HEK293 (cell line): Measurements from ENCODE around the gene CHPT1.

Source experiments
- CTCF ChIA-PET: fragments of 350-600 bp; formaldehyde crosslinking; extraction: SDS; loops from one replicate; lab custom pipeline; 2021; ENCODE audit warnings: antibody characterized with exemption; lab: Yijun Ruan, JAX
- POLR2A ChIA-PET: fragments of 300-600 bp; formaldehyde crosslinking; extraction: SDS; loops from one replicate; lab custom pipeline; 2020; ENCODE audit warnings: antibody characterized with exemption, inconsistent platforms; lab: Yijun Ruan, JAX
- H3K27ac ChIP-seq: fragments of 200-500 bp; sonication (Bioruptor generic); 2 replicates; pipeline ENCODE4 v1.5.1; 2014; ENCODE audit warnings: low read depth, low read length, control low read depth, inconsistent platforms; ENCODE audit errors: extremely low read depth
- H3K36me3 ChIP-seq, 2 experiments: fragments of 200-500 bp in 1 of 2; sonication (Bioruptor generic) in 1 of 2; 1 replicate in 1 of 2; 2 replicates in 1 of 2; pipeline ENCODE4 v1.5.1; 2014 to 2017; ENCODE audit warnings: inconsistent platforms in 2 of 2, low read length in 2 of 2; ENCODE audit not compliant: control insufficient read depth in 2 of 2, insufficient read depth in 1 of 2
- H3K4me1 ChIP-seq: fragments of 200-500 bp; sonication (Bioruptor generic); 2 replicates; pipeline ENCODE4 v1.5.1; 2014; ENCODE audit warnings: mild to moderate bottlenecking, low read length, inconsistent platforms; ENCODE audit not compliant: control insufficient read depth, insufficient read depth
- H3K4me3 ChIP-seq: 2 replicates; pipeline ENCODE4 v1.5.1; 2011; ENCODE audit warnings: low read depth, mild to moderate bottlenecking, control low read depth, low read length, moderate library complexity
- H3K9me3 ChIP-seq: fragments of 200-500 bp; sonication (Bioruptor generic); 2 replicates; pipeline ENCODE4 v1.5.1; 2014; ENCODE audit warnings: low read depth, low read length, inconsistent platforms; ENCODE audit not compliant: control insufficient read depth, insufficient read depth
- ELK4 ChIP-seq: IDR thresholded peaks from 2 replicates; pipeline ENCODE4 v1.6.1; 2011; ENCODE audit warnings: mild to moderate bottlenecking, low read depth, low read length, borderline replicate concordance
- GLIS2 ChIP-seq: fragments of 450-650 bp; formaldehyde crosslinking; IDR thresholded peaks from 2 replicates; pipeline ENCODE4 v1.5.1; 2016; ENCODE audit warnings: missing biosample characterization, missing genetic modification characterization
- PRDM10 ChIP-seq: fragments of 450-650 bp; formaldehyde crosslinking; IDR thresholded peaks from 2 replicates; pipeline ENCODE4 v1.5.1; 2016; ENCODE audit warnings: missing biosample characterization, missing genetic modification characterization
- RBAK ChIP-seq: fragments of 450-650 bp; formaldehyde crosslinking; IDR thresholded peaks from 2 replicates; pipeline ENCODE4 v1.5.1; 2016; ENCODE audit warnings: missing biosample characterization, missing genetic modification characterization
- WT1 ChIP-seq: fragments of 450-650 bp; formaldehyde crosslinking; IDR thresholded peaks from 2 replicates; pipeline ENCODE4 v1.5.1; 2016; ENCODE audit warnings: missing biosample characterization, missing genetic modification characterization
- ZFP37 ChIP-seq: fragments of 450-650 bp; formaldehyde crosslinking; IDR thresholded peaks from 2 replicates; pipeline ENCODE4 v1.5.1; 2016; ENCODE audit warnings: missing biosample characterization, missing genetic modification characterization
- ZFP69B ChIP-seq: fragments of 450-650 bp; formaldehyde crosslinking; IDR thresholded peaks from 2 replicates; pipeline ENCODE4 v1.5.1; 2016; ENCODE audit warnings: missing biosample characterization, missing genetic modification characterization
- ZIC2 ChIP-seq: fragments of 450-650 bp; formaldehyde crosslinking; IDR thresholded peaks from 2 replicates; pipeline ENCODE4 v1.5.1; 2016; ENCODE audit warnings: missing biosample characterization, missing genetic modification characterization
- ZNF16 ChIP-seq: fragments of 450-650 bp; formaldehyde crosslinking; IDR thresholded peaks from 2 replicates; pipeline ENCODE4 v1.5.1; 2016; ENCODE audit warnings: low read depth, missing biosample characterization, missing genetic modification characterization
- ZNF202 ChIP-seq: fragments of 450-650 bp; formaldehyde crosslinking; IDR thresholded peaks from 2 replicates; pipeline ENCODE4 v1.5.1; 2016; ENCODE audit warnings: missing biosample characterization, missing genetic modification characterization, borderline replicate concordance
- ZNF280D ChIP-seq: fragments of 450-650 bp; formaldehyde crosslinking; IDR thresholded peaks from 2 replicates; pipeline ENCODE4 v1.5.1; 2016; ENCODE audit warnings: missing biosample characterization, missing genetic modification characterization
- ZNF398 ChIP-seq: fragments of 450-650 bp; formaldehyde crosslinking; IDR thresholded peaks from 2 replicates; pipeline ENCODE4 v1.5.1; 2017; ENCODE audit warnings: missing biosample characterization, missing genetic modification characterization
- ZNF639 ChIP-seq: fragments of 450-650 bp; formaldehyde crosslinking; IDR thresholded peaks from 2 replicates; pipeline ENCODE4 v1.5.1; 2016; ENCODE audit warnings: missing biosample characterization, missing genetic modification characterization
- ZNF837 ChIP-seq: fragments of 450-650 bp; formaldehyde crosslinking; IDR thresholded peaks from 2 replicates; pipeline ENCODE4 v1.5.1; 2016; ENCODE audit warnings: missing biosample characterization, missing genetic modification characterization
- ZSCAN30 ChIP-seq: fragments of 450-650 bp; IDR thresholded peaks from 2 replicates; pipeline ENCODE4 v1.5.1; 2018; ENCODE audit warnings: missing biosample characterization, mild to moderate bottlenecking, missing genetic modification characterization, moderate library complexity

Gene CHPT1

GRCh38 chr12:101663298-101663697 lies 34.1 kb upstream of the CHPT1 start (continued):
- TF ChIP-seq WT1: no peak
- no peak for TF ChIP-seq ZNF639 (tag by site-specific recombination)
- no peak for TF ChIP-seq ZNF202 (tag by site-specific recombination)
- no peak for TF ChIP-seq ZFP37 (tag by site-specific recombination)
- TF ChIP-seq ZSCAN30 (tag by site-specific recombination): no peak
- TF ChIP-seq ZNF398 (tag by site-specific recombination): no peak
- TF ChIP-seq, all 188 proteins: peak for 0

- ChIA-PET POLR2A (no interaction called here), CTCF (no interaction called here)
- Histone ChIP-seq H3K36me3 (no peaks in the 10 kb centered on the region), H3K4me1 (no peaks in the 10 kb centered on the region), H3K4me3 (no peak overlapping the region), H3K27ac (no peak overlapping the region), H3K9me3 (no peaks in the 10 kb centered on the region)
- no peak for TF ChIP-seq ZNF16
Observed at GRCh38 chr12:101664992-101665391, 32.4 kb upstream of the CHPT1 start.

GRCh38 chr12:101666052-101666728 lies 31.2 kb upstream of the CHPT1 start:
- Histone ChIP-seq H3K4me1 (no peaks in the 10 kb centered on the region), H3K9me3 (no peaks in the 10 kb centered on the region), H3K27ac (no peak overlapping the region), H3K4me3 (no peak overlapping the region), H3K36me3 (no peaks in the 10 kb centered on the region)
- TF ChIP-seq PRDM10 (peak; percentile 82), ZFP69B (tag by site-specific recombination) (no peak), RBAK (tag by site-specific recombination) (no peak), ZNF837 (tag by site-specific recombination) (no peak), ELK4 (no peak), ZIC2 (tag by site-specific recombination) (no peak), GLIS2 (tag by site-specific recombination) (no peak), ZNF280D (no peak)
- ChIA-PET POLR2A (no interaction called here), CTCF (interaction anchor here (1.4 kb wide), 1 partner anchor 20 kb away, joined by 3 read pairs; no protein-coding TSS in a partner anchor)
